ENCODE results near the gene PATL1.

Gene PATL1

GRCh38 chr11:59614277-59615119 lies 54.3 kb downstream of the PATL1 start:
- no peak for DNase-seq

GRCh38 chr11:59611570-59612565 lies 57.0 kb downstream of the PATL1 start:
- DNase-seq, result no peak

GRCh38 chr11:59610289-59610688 lies 58.5 kb downstream of the PATL1 start:
- DNase-seq, result no peak

- DNase-seq, result no peak
Observed at GRCh38 chr11:59607703-59608454, 61.0 kb downstream of the PATL1 start.

GRCh38 chr11:59602432-59602831 lies 66.4 kb downstream of the PATL1 start:
- no peak for DNase-seq

GRCh38 chr11:59601788-59602187 lies 67.0 kb downstream of the PATL1 start:
- DNase-seq, result no peak

- DNase-seq, result no peak
Observed at GRCh38 chr11:59600636-59601035, 68.2 kb downstream of the PATL1 start.

- DNase-seq, result no peak
Observed at GRCh38 chr11:59600234-59600633, 68.6 kb downstream of the PATL1 start.

GRCh38 chr11:59598961-59599360 lies 69.9 kb downstream of the PATL1 start:
- no peak for DNase-seq

Data from NCI-H446 treated with DMSO at 0.1 percent for 48 hours (cell line).